OCI-LY3 (cell line): Measurements from ENCODE around the gene HOXA3.
A peak's percentile ranks its signal among the peaks of the same experiment; 100 is the strongest.

Source experiments
- H2AFZ ChIP-seq: fragments of 200-600, 300-600 bp; shearing (Covaris generic); 2 replicates; pipeline ENCODE4 v1.6.0; 2014; ENCODE audit warnings: antibody characterized with exemption, low read depth, low read length
- H3K27ac ChIP-seq: fragments of 200-600, 300-600 bp; sonication (generic); 2 replicates; pipeline ENCODE4 v1.5.1; 2014; ENCODE audit warnings: mild to moderate bottlenecking, low read length, moderate library complexity, mixed read lengths
- H3K27me3 ChIP-seq: fragments of 200-600, 300-600 bp; sonication (generic); 2 replicates; pipeline ENCODE4 v1.6.1; 2014; ENCODE audit warnings: low read depth, low read length, mixed read lengths
- H3K36me3 ChIP-seq: fragments of 200-600, 300-600 bp; sonication (generic); replicated peaks from 2 replicates; pipeline ENCODE3; 2014; ENCODE audit warnings: low read depth, low read length, mixed read lengths
- H3K4me1 ChIP-seq: fragments of 300-600, 200-600 bp; sonication (generic); 2 replicates; pipeline ENCODE4 v1.6.1; 2014; ENCODE audit warnings: low read length, mixed read lengths
- H3K4me2 ChIP-seq: fragments of 200-600, 300-600 bp; sonication (generic); 2 replicates; pipeline ENCODE4 v1.6.1; 2014; ENCODE audit warnings: low read length, mixed read lengths
- H3K4me3 ChIP-seq: fragments of 300-600, 200-600 bp; sonication (generic); 2 replicates; pipeline ENCODE4 v1.5.1; 2014; ENCODE audit warnings: antibody characterized with exemption, mild to moderate bottlenecking, low read length, moderate library complexity
- H3K79me2 ChIP-seq: fragments of 300-600, 200-600 bp; shearing (Covaris generic); 2 replicates; pipeline ENCODE4 v1.6.1; 2014; ENCODE audit warnings: mild to moderate bottlenecking, low read length, mixed read lengths
- H3K9ac ChIP-seq: fragments of 300-600, 200-600 bp; shearing (Covaris generic); 2 replicates; pipeline ENCODE4 v1.6.0; 2014; ENCODE audit warnings: mild to moderate bottlenecking, low read length, moderate library complexity
- H3K9me3 ChIP-seq: fragments of 200-600, 300-600 bp; shearing (Covaris generic); 2 replicates; pipeline ENCODE4 v1.6.1; 2014; ENCODE audit warnings: low read length, mixed read lengths; ENCODE audit not compliant: insufficient read depth
- H4K20me1 ChIP-seq: fragments of 200-600, 300-600 bp; sonication (generic); 2 replicates; pipeline ENCODE4 v1.6.1; 2016; ENCODE audit warnings: low read length, mixed read lengths; ENCODE audit not compliant: insufficient read depth
- EZH2phosphoT487 ChIP-seq: fragments of 200-600 bp; shearing (Covaris generic); IDR thresholded peaks from 2 replicates; pipeline ENCODE4 v1.6.1; 2018; ENCODE audit warnings: antibody characterized with exemption, mixed run types, low read depth
- TF ChIP-seq, protein P1 (sequence below): fragments of 200-600, 300-600 bp; sonication (generic); IDR thresholded peaks from 2 replicates; pipeline ENCODE4 v1.5.1; 2014; ENCODE audit warnings: antibody characterized with exemption, low read length, low read depth

HOXA3 gene

GRCh38 chr7:27097686-27098577 is 54.5 kb downstream of the HOXA3 start:
- peaks cover 19% of the 10 kb centered on the region for H3K79me2 ChIP-seq
- no peaks in the 10 kb centered on the region for H3K36me3 ChIP-seq
- TF ChIP-seq EZH2phosphoT487 = no peak
- TF ChIP-seq, protein P1, sequence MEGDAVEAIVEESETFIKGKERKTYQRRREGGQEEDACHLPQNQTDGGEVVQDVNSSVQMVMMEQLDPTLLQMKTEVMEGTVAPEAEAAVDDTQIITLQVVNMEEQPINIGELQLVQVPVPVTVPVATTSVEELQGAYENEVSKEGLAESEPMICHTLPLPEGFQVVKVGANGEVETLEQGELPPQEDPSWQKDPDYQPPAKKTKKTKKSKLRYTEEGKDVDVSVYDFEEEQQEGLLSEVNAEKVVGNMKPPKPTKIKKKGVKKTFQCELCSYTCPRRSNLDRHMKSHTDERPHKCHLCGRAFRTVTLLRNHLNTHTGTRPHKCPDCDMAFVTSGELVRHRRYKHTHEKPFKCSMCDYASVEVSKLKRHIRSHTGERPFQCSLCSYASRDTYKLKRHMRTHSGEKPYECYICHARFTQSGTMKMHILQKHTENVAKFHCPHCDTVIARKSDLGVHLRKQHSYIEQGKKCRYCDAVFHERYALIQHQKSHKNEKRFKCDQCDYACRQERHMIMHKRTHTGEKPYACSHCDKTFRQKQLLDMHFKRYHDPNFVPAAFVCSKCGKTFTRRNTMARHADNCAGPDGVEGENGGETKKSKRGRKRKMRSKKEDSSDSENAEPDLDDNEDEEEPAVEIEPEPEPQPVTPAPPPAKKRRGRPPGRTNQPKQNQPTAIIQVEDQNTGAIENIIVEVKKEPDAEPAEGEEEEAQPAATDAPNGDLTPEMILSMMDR = no peak
- no peak overlapping the region for H3K27ac ChIP-seq
- peaks cover 20% of the 10 kb centered on the region for H3K4me1 ChIP-seq
- no peaks in the 10 kb centered on the region for H3K9me3 ChIP-seq
- no peaks in the 10 kb centered on the region for H3K27me3 ChIP-seq
- no peak overlapping the region for H2AFZ ChIP-seq
- H3K4me2 ChIP-seq = peak overlapping the region; percentile 94
- peak overlapping the region; percentile 86; the same call in 1 of the 2 replicates for H3K9ac ChIP-seq
- peak overlapping the region; percentile 99; the same call in 1 of the 2 replicates for H3K4me3 ChIP-seq
- H4K20me1 ChIP-seq = no peaks in the 10 kb centered on the region

- no peaks in the 10 kb centered on the region for H3K9me3 ChIP-seq
- peak overlapping the region; percentile 75 for H3K27ac ChIP-seq
- no peaks in the 10 kb centered on the region for H4K20me1 ChIP-seq
- peak overlapping the region; percentile 94 for H3K4me2 ChIP-seq
- H3K9ac ChIP-seq = peak overlapping the region; percentile 86
- TF ChIP-seq EZH2phosphoT487 = no peak
- TF ChIP-seq, protein P1 = no peak
- peak overlapping the region; percentile 99 for H3K4me3 ChIP-seq
- H3K79me2 ChIP-seq = peaks cover 19% of the 10 kb centered on the region
- H3K27me3 ChIP-seq = no peaks in the 10 kb centered on the region
- H3K36me3 ChIP-seq = no peaks in the 10 kb centered on the region
- peaks cover 20% of the 10 kb centered on the region for H3K4me1 ChIP-seq
- H2AFZ ChIP-seq = peak overlapping the region; percentile 69; the same call in 1 of the 2 replicates
Measured at GRCh38 chr7:27096768-27097514, 55.4 kb downstream of the HOXA3 start.

- Histone ChIP-seq H3K4me3 (peak within 1 kb of the TSS; percentile 99), H3K79me2 (peaks cover 19% of the 10 kb centered on the region), H3K4me1 (peaks cover 20% of the 10 kb centered on the region), H4K20me1 (no peaks in the 10 kb centered on the region), H2AFZ (peak within 1 kb of the TSS; percentile 92), H3K36me3 (no peaks in the 10 kb centered on the region), H3K27ac (peak within 1 kb of the TSS; percentile 75), H3K4me2 (peak within 1 kb of the TSS; percentile 98), H3K27me3 (no peaks in the 10 kb centered on the region), H3K9me3 (no peaks in the 10 kb centered on the region), H3K9ac (peak within 1 kb of the TSS; percentile 86)
- TF ChIP-seq, protein P1 = peak; percentile 7; the same call in 1 of the 2 replicates
- TF ChIP-seq EZH2phosphoT487 = no peak
Measured at GRCh38 chr7:27095897-27096767, 56.3 kb downstream of the HOXA3 start, which contains the start of gene HOXA1. Gene HOXA1 (minus strand): TSS chr7:27096000. CDS start chr7:27095912, 88 bp downstream.
